Activated T-cell treated with anti-CD3 and anti-CD28 coated beads for 48 hours (primary cell): ENCODE results near the gene FBXO3.
"Not testable (repeated sequence)": the region's sequence is repeated elsewhere in the genome, so short reads cannot be mapped to it uniquely, and the experiment has no call there.

Experiments used
- DNase-seq: peaks from one replicate; pipeline ENCODE4 v3.0.0-alpha.2; 2020; ENCODE audit warnings: low read depth

FBXO3 gene

GRCh38 chr11:33772300-33772699 lies 2.0 kb downstream of the FBXO3 start:
- DNase-seq, result no peak

GRCh38 chr11:33770236-33770635 lies 4.1 kb downstream of the FBXO3 start:
- no peak for DNase-seq

GRCh38 chr11:33769542-33769941 lies 4.8 kb downstream of the FBXO3 start:
- no peak for DNase-seq

- DNase-seq, result no peak
Measured at GRCh38 chr11:33767624-33768023, 6.7 kb downstream of the FBXO3 start.

- no peak for DNase-seq
Measured at GRCh38 chr11:33766085-33766484, 8.2 kb downstream of the FBXO3 start.

- DNase-seq, result no peak
Measured at GRCh38 chr11:33761471-33761870, 12.8 kb downstream of the FBXO3 start.

GRCh38 chr11:33753304-33753967 lies 20.9 kb downstream of the FBXO3 start:
- DNase-seq, result no peak

GRCh38 chr11:33751878-33752277 lies 22.4 kb downstream of the FBXO3 start:
- DNase-seq, result no peak

- no peak for DNase-seq
Measured at GRCh38 chr11:33747979-33748378, 26.3 kb downstream of the FBXO3 start.

GRCh38 chr11:33743291-33743690 lies 31.0 kb downstream of the FBXO3 start:
- DNase-seq, result no peak

- no peak for DNase-seq
Measured at GRCh38 chr11:33742249-33742851, 32.0 kb downstream of the FBXO3 start.

GRCh38 chr11:33741806-33742205 lies 32.5 kb downstream of the FBXO3 start:
- no peak for DNase-seq

GRCh38 chr11:33737362-33737821 lies 36.9 kb downstream of the FBXO3 start:
- no peak for DNase-seq

GRCh38 chr11:33736148-33736812 lies 38.0 kb downstream of the FBXO3 start, which contains the start of gene CD59:
CD59 (minus strand) TSS chr11:33736423; CDS start chr11:33722445, 13,978 bp downstream.
- DNase-seq, result peak; percentile 87

GRCh38 chr11:33735271-33736147 lies 38.8 kb downstream of the FBXO3 start:
- peak; percentile 29 for DNase-seq

GRCh38 chr11:33734441-33735270 lies 39.7 kb downstream of the FBXO3 start:
- DNase-seq, result no peak

- DNase-seq, result no peak
Measured at GRCh38 chr11:33733980-33734379, 40.3 kb downstream of the FBXO3 start.

- peak; percentile 30 for DNase-seq
Measured at GRCh38 chr11:33731723-33732531, 42.4 kb downstream of the FBXO3 start.

GRCh38 chr11:33730716-33731115 lies 43.6 kb downstream of the FBXO3 start:
- DNase-seq, result no peak

- not testable (repeated sequence) for DNase-seq
Measured at GRCh38 chr11:33729072-33729664, 45.2 kb downstream of the FBXO3 start.
